Activated CD8-positive, alpha-beta T cell treated with anti-CD3 and anti-CD28 coated beads for 36 hours (primary cell): ENCODE results near the gene FMNL1. TPM values are rescaled to one million over a fixed set of nuclear protein-coding genes. Genes with fewer than 3 reads are reported as not detected.
A peak's percentile ranks its signal among the peaks of the same experiment; 100 is the strongest.

ENCODE experiments used
- ATAC-seq: fragments of 200-7000 bp; cut with Tn5 transposase; one replicate; pipeline ENCODE4 v1.10.0; 2021; ENCODE audit warnings: mild to moderate bottlenecking, moderate library complexity
- CTCF ChIA-PET: fragments of 350-600 bp; sonication (Branson Sonifier 250); formaldehyde crosslinking; loops from one replicate; lab custom pipeline; 2021; ENCODE audit warnings: antibody characterized with exemption; lab: Charles Lee
- POLR2A ChIA-PET: fragments of 350-600 bp; sonication (Branson Sonifier 250); formaldehyde crosslinking; loops from one replicate; lab custom pipeline; 2021; ENCODE audit warnings: antibody characterized with exemption; lab: Charles Lee
- DNase-seq: peaks from one replicate; pipeline ENCODE4 v3.0.0-alpha.2; 2020
- H3K27ac Mint-ChIP-seq: one replicate; pipeline ENCODE4 v1.8.0; 2021; ENCODE audit warnings: mild to moderate bottlenecking, mixed read lengths
- H3K27me3 Mint-ChIP-seq: one replicate; pipeline ENCODE4 v1.8.0; 2021; ENCODE audit warnings: mixed read lengths
- H3K36me3 Mint-ChIP-seq: one replicate; pipeline ENCODE4 v1.8.0; 2021; ENCODE audit warnings: low read depth, mixed read lengths
- H3K4me1 Mint-ChIP-seq: one replicate; pipeline ENCODE4 v1.8.0; 2021; ENCODE audit warnings: low read depth, mixed read lengths
- H3K4me3 Mint-ChIP-seq: one replicate; pipeline ENCODE4 v1.8.0; 2021; ENCODE audit warnings: mild to moderate bottlenecking, moderate library complexity, mixed read lengths
- H3K9me3 Mint-ChIP-seq: one replicate; pipeline ENCODE4 v1.8.0; 2021; ENCODE audit warnings: mixed read lengths
- CTCF ChIP-seq: fragments of 200-600 bp; IDR thresholded peaks from one replicate; pipeline ENCODE4 v1.8.0; 2022; ENCODE audit warnings: antibody characterized with exemption, mild to moderate bottlenecking
- intact Hi-C: fragments of 100-400 bp; cut with micrococcal nuclease; formaldehyde crosslinking; loops from one replicate; pipeline ENCODE4 v1.10.0; 2022
- total RNA-seq, 2 experiments: library from RNA; stranded (reverse); gene quantifications; one replicate each; pipeline ENCODE4 v1.2.3, GENCODE V29; 2021

FMNL1 gene
- total RNA-seq, 2 experiments from 2014 or later: 285 to 298 TPM

GRCh38 chr17:45222014-45222288, 266 bp downstream of the FMNL1 start:
- no peak for TF ChIP-seq CTCF
- H3K27me3 Mint-ChIP-seq: no peaks in the 10 kb centered on the region
- peaks cover 34% of the 10 kb centered on the region for H3K4me1 Mint-ChIP-seq
- ATAC-seq: no peak
- no peak overlapping the region for H3K27ac Mint-ChIP-seq
- peaks cover 70% of the 10 kb centered on the region for H3K36me3 Mint-ChIP-seq
- CTCF ChIA-PET: interaction anchor here (0.6 to 10.4 kb wide), 7 partner anchors 12 to 155 kb away, joined by 3 to 406 read pairs (median 43); partner anchors contain the start of genes ACBD4 and HEXIM1
- H3K4me3 Mint-ChIP-seq: peak overlapping the region; percentile 99
- no peak for DNase-seq
- intact Hi-C loops: loop anchor here (5.0 kb wide), 2 partner anchors 40 to 95 kb away; partner anchors contain the start of genes MAP3K14 and SPATA32
- H3K9me3 Mint-ChIP-seq: no peaks in the 10 kb centered on the region
- POLR2A ChIA-PET: interaction anchor here (0.6 to 21.2 kb wide), 6 partner anchors 17 to 90 kb away, joined by 3 to 399 read pairs (median 7); partner anchors contain the start of genes HEXIM1, HEXIM2 and MAP3K14

DNA sequence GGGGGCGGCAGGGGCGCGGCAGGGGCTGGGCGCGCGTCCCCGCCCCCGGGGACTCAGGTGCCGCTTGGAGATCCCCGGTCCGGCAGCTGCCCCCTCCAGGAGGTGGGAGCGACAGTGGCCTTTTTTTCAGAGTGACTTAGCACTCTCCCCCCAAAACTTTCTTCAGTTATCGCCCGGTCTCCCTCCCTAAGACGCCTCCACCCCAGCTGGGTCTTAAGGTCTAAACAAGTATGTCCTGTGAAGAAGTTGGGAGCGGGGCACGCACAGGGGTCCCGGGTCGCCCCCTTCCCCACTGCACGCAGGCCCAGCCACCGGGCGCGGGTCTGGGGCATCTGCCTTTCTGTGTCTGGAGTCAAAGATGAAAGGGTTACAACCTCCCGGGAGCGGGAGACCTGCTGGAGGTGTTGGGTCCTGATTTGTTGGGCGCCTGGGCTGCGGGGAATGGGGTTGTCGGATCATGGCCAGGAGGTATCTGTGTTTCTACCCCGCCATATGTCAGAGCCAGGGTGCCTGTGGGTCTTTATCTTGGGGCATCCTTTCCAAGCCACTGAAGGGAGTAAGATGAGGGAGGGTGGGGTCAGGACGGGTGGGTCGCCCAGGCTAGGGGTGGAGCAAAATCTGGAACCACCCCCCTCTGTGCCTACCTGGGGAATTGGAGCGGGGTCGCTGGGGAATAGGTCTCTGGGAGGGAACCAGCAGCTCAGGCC, 757 bp downstream of the FMNL1 start:
- ATAC-seq (peak; percentile 7), DNase-seq (peak; percentile 76)
- no peak for TF ChIP-seq CTCF
- H3K36me3 Mint-ChIP-seq: peaks cover 69% of the 10 kb centered on the region
- H3K4me3 Mint-ChIP-seq: peak overlapping the region; percentile 99
- CTCF ChIA-PET: interaction anchor here (0.6 to 10.4 kb wide), 11 partner anchors 12 to 163 kb away, joined by 3 to 406 read pairs (median 7); partner anchors contain the start of genes ACBD4 and HEXIM1
- intact Hi-C loops: loop anchor here (5.0 kb wide), 2 partner anchors 40 to 95 kb away; partner anchors contain the start of genes MAP3K14 and SPATA32
- peak overlapping the region; percentile 99 for H3K27ac Mint-ChIP-seq
- POLR2A ChIA-PET: interaction anchor here (0.6 to 21.2 kb wide), 10 partner anchors 16 to 90 kb away, joined by 3 to 399 read pairs (median 4); partner anchors contain the start of genes HEXIM1, HEXIM2 and MAP3K14
- no peaks in the 10 kb centered on the region for H3K9me3 Mint-ChIP-seq
- H3K4me1 Mint-ChIP-seq: peaks cover 37% of the 10 kb centered on the region
- H3K27me3 Mint-ChIP-seq: no peaks in the 10 kb centered on the region

- H3K27ac Mint-ChIP-seq: peak overlapping the region; percentile 99
- ChIA-PET CTCF (interaction anchor here (0.7 to 10.4 kb wide), 9 partner anchors 11 to 174 kb away, joined by 3 to 406 read pairs (median 7); partner anchors contain the start of genes ACBD4 and HEXIM1), POLR2A (interaction anchor here (0.8 to 21.2 kb wide), 8 partner anchors 16 to 89 kb away, joined by 3 to 399 read pairs (median 4); partner anchors contain the start of genes HEXIM1 and MAP3K14)
- intact Hi-C loops: loop anchor here (5.0 kb wide), 2 partner anchors 39 to 94 kb away; partner anchors contain the start of genes MAP3K14 and SPATA32
- no peak for ATAC-seq
- no peak for TF ChIP-seq CTCF
- H3K4me1 Mint-ChIP-seq: peaks cover 38% of the 10 kb centered on the region
- H3K36me3 Mint-ChIP-seq: peaks cover 69% of the 10 kb centered on the region
- no peaks in the 10 kb centered on the region for H3K9me3 Mint-ChIP-seq
- H3K4me3 Mint-ChIP-seq: peak overlapping the region; percentile 99
- H3K27me3 Mint-ChIP-seq: no peaks in the 10 kb centered on the region
- DNase-seq: no peak
Observed at GRCh38 chr17:45222996-45223538, 1.4 kb downstream of the FMNL1 start.

GRCh38 chr17:45223539-45224528, 2.1 kb downstream of the FMNL1 start:
- Mint-ChIP-seq H3K4me1 (peaks cover 41% of the 10 kb centered on the region), H3K9me3 (no peaks in the 10 kb centered on the region), H3K36me3 (peaks cover 67% of the 10 kb centered on the region), H3K4me3 (peak overlapping the region; percentile 99), H3K27ac (peak overlapping the region; percentile 99), H3K27me3 (no peaks in the 10 kb centered on the region)
- DNase-seq (peak; percentile 85), ATAC-seq (peak; percentile 40)
- CTCF ChIA-PET: interaction anchor here (0.7 to 10.4 kb wide), 10 partner anchors 10 to 174 kb away, joined by 3 to 406 read pairs (median 5); partner anchors contain the start of genes ACBD4 and HEXIM1
- TF ChIP-seq CTCF: peak; percentile 45
- POLR2A ChIA-PET: interaction anchor here (0.8 to 21.2 kb wide), 11 partner anchors 15 to 88 kb away, joined by 3 to 399 read pairs (median 4); partner anchors contain the start of genes ACBD4, HEXIM1, HEXIM2 and MAP3K14
- intact Hi-C loops: loop anchor here (5.0 kb wide), 2 partner anchors 38 to 93 kb away; partner anchors contain the start of genes MAP3K14 and SPATA32
